NT2/D1 (cell line): ENCODE data around the gene RAD18.

ENCODE experiments used
- DNase-seq: peaks from one replicate; pipeline ENCODE4 v3.0.0-alpha.2; 2011; ENCODE audit warnings: low read depth, low spot score
- H3K27me3 ChIP-seq: 2 replicates; pipeline ENCODE4 v1.6.0; 2011; ENCODE audit warnings: mild to moderate bottlenecking; ENCODE audit not compliant: insufficient read length, insufficient read depth
- H3K36me3 ChIP-seq: 2 replicates; pipeline ENCODE4 v1.6.1; 2011; ENCODE audit warnings: mild to moderate bottlenecking, low read length, mixed read lengths; ENCODE audit not compliant: insufficient read depth, insufficient read length
- H3K4me1 ChIP-seq: 2 replicates; pipeline ENCODE4 v1.5.1; 2011; ENCODE audit not compliant: insufficient read depth, insufficient read length
- H3K4me3 ChIP-seq: 2 replicates; pipeline ENCODE4 v1.5.1; 2011; ENCODE audit warnings: low read depth; ENCODE audit not compliant: insufficient read length
- H3K9ac ChIP-seq: 2 replicates; pipeline ENCODE4 v1.6.0; 2011; ENCODE audit warnings: low read depth; ENCODE audit not compliant: insufficient read length
- H3K9me3 ChIP-seq: 2 replicates; pipeline ENCODE4 v1.5.1; 2011; ENCODE audit warnings: mild to moderate bottlenecking, low read length; ENCODE audit not compliant: insufficient read depth
- SUZ12 ChIP-seq: IDR thresholded peaks from 2 replicates; pipeline ENCODE4 v1.6.1; 2011; ENCODE audit not compliant: insufficient read length, insufficient read depth; ENCODE audit errors: extremely low read depth
- YY1 ChIP-seq: IDR thresholded peaks from 2 replicates; pipeline ENCODE4 v1.6.1; 2011; ENCODE audit not compliant: insufficient read length, insufficient read depth
- ZNF274 ChIP-seq: IDR thresholded peaks from 2 replicates; pipeline ENCODE4 v1.6.1; 2011; ENCODE audit warnings: mild to moderate bottlenecking, low read depth, low read length

Gene RAD18

GRCh38 chr3:8963137-8963853 lies at the start of gene RAD18:
RAD18 (minus strand) TSS chr3:8963472; CDS start chr3:8963385, 87 bp downstream.
- Histone ChIP-seq H3K9ac (peak within 1 kb of the TSS; percentile 90), H3K4me3 (peak within 1 kb of the TSS; percentile 80), H3K9me3 (no peaks in the 10 kb centered on the region), H3K4me1 (peaks cover 6% of the 10 kb centered on the region), H3K27me3 (no peaks in the 10 kb centered on the region), H3K36me3 (peaks cover 31% of the 10 kb centered on the region)
- TF ChIP-seq ZNF274 (no peak), YY1 (no peak), SUZ12 (no peak)
- DNase-seq, result peak; percentile 90

GRCh38 chr3:9012521-9012920 lies 49.2 kb upstream of the RAD18 start:
- no peak for TF ChIP-seq SUZ12
- TF ChIP-seq YY1, result no peak
- no peak for TF ChIP-seq ZNF274

GRCh38 chr3:9009976-9010545 lies 46.8 kb upstream of the RAD18 start:
- no peak for DNase-seq
- Histone ChIP-seq H3K36me3 (no peaks in the 10 kb centered on the region), H3K4me1 (no peaks in the 10 kb centered on the region), H3K9ac (no peak overlapping the region), H3K4me3 (no peak overlapping the region), H3K9me3 (no peaks in the 10 kb centered on the region), H3K27me3 (no peaks in the 10 kb centered on the region)
- no peak for TF ChIP-seq ZNF274
- TF ChIP-seq YY1, result no peak
- no peak for TF ChIP-seq SUZ12

More at GRCh38 chr3:9012521-9012920, 49.2 kb upstream of the RAD18 start:
- no peaks in the 10 kb centered on the region for H3K4me1 ChIP-seq
- H3K36me3 ChIP-seq, result no peaks in the 10 kb centered on the region
- H3K9ac ChIP-seq, result no peak overlapping the region
- H3K4me3 ChIP-seq, result no peak overlapping the region
- H3K9me3 ChIP-seq, result no peaks in the 10 kb centered on the region
- no peak for DNase-seq
- no peaks in the 10 kb centered on the region for H3K27me3 ChIP-seq

GRCh38 chr3:9008550-9009255 lies 45.4 kb upstream of the RAD18 start:
- no peak overlapping the region for H3K4me3 ChIP-seq
- H3K9me3 ChIP-seq, result no peaks in the 10 kb centered on the region
- H3K36me3 ChIP-seq, result no peaks in the 10 kb centered on the region
- no peaks in the 10 kb centered on the region for H3K27me3 ChIP-seq
- no peak for DNase-seq
- no peaks in the 10 kb centered on the region for H3K4me1 ChIP-seq
- H3K9ac ChIP-seq, result no peak overlapping the region
- no peak for TF ChIP-seq SUZ12
- no peak for TF ChIP-seq YY1
- no peak for TF ChIP-seq ZNF274

- Histone ChIP-seq H3K4me3 (no peak overlapping the region), H3K36me3 (no peaks in the 10 kb centered on the region), H3K4me1 (no peaks in the 10 kb centered on the region), H3K9me3 (no peaks in the 10 kb centered on the region), H3K27me3 (no peaks in the 10 kb centered on the region), H3K9ac (no peak overlapping the region)
- TF ChIP-seq ZNF274 (no peak), YY1 (no peak), SUZ12 (no peak)
- DNase-seq, result no peak
Observed at GRCh38 chr3:9007928-9008327, 44.7 kb upstream of the RAD18 start.

GRCh38 chr3:9007213-9007612 lies 43.9 kb upstream of the RAD18 start:
- DNase-seq, result no peak
- no peak overlapping the region for H3K4me3 ChIP-seq
- no peaks in the 10 kb centered on the region for H3K4me1 ChIP-seq
- H3K9ac ChIP-seq, result no peak overlapping the region
- no peaks in the 10 kb centered on the region for H3K9me3 ChIP-seq
- H3K36me3 ChIP-seq, result no peaks in the 10 kb centered on the region
- H3K27me3 ChIP-seq, result no peaks in the 10 kb centered on the region
- no peak for TF ChIP-seq SUZ12
- TF ChIP-seq YY1, result no peak
- TF ChIP-seq ZNF274, result no peak

GRCh38 chr3:9000041-9000440 lies 36.8 kb upstream of the RAD18 start:
- no peak overlapping the region for H3K9ac ChIP-seq
- TF ChIP-seq SUZ12 (no peak), YY1 (no peak)
- no peak for DNase-seq
- no peaks in the 10 kb centered on the region for H3K9me3 ChIP-seq
- H3K27me3 ChIP-seq, result no peaks in the 10 kb centered on the region
- no peaks in the 10 kb centered on the region for H3K36me3 ChIP-seq
- H3K4me1 ChIP-seq, result no peaks in the 10 kb centered on the region
- no peak overlapping the region for H3K4me3 ChIP-seq
